CD4-positive, alpha-beta T cell treated with Interleukin-15 for 1 hour (primary cell): ENCODE results near the gene MALSU1.
"Not testable (repeated sequence)": the region's sequence is repeated elsewhere in the genome, so short reads cannot be mapped to it uniquely, and the experiment has no call there.

Source experiments
- DNase-seq: peaks from one replicate; pipeline ENCODE4 v3.0.0-alpha.2; 2020

The MALSU1 gene

DNA sequence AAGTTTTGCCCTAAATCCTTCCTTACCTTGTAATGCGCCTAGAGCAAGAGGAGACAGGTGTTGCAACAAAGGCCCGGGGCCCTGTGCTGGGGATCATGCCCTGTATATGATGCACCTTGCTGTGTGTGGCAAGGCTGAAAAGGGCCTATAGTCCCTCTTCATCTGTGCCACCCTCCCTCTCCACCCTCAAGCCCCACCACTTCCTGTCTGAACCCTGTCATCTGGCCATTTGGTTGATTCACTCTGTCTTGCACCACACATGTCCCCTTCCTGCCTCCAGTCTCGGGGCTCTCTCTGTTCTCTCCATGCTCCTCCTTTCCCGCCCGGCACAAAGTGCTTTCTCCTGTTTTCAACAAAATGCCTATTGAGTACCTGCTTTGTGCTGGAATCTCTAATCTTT is 11.5 kb upstream of the MALSU1 start:
- no peak for DNase-seq

DNA sequence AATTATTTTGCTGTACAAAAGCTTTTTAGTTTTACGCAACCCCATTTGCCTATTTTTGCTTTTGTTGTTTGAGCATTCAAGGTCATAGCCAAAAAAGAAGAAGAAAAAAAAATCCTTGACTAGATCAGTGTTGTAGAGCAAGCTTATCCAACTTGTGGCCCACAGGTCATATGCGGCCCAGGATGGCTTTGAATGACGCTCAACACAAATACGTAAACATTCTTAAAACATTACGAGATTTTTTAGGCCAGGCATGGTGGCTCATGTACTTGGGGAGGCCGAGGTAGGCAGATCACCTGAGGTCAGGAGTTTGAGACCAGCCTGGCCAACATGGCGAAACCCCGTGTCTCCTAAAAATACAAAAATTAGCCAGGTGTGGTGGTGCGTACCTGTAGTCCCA is 8.1 kb upstream of the MALSU1 start:
- DNase-seq, result no peak

GRCh38 chr7:23291957-23292560 is 7.1 kb upstream of the MALSU1 start:
- no peak for DNase-seq

DNA sequence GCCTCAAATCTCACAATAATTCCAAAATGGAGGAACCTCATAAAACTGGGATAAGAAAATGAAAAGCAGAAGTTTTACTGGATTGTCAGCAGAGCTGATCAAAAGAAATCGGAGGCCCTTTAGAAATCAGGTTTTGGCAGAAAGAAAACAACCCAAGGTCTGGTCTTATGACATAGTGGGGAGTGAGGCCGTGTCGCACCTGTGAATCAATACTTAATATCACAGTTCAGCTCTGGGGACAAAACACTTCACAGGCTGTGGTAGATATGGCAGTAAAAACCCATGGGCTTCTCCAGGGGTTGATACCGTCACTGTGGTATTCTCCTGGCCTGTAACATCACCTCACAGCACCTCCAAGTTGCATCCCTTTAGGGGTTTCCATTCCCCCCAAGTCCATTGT is 6.5 kb upstream of the MALSU1 start:
- no peak for DNase-seq

DNA sequence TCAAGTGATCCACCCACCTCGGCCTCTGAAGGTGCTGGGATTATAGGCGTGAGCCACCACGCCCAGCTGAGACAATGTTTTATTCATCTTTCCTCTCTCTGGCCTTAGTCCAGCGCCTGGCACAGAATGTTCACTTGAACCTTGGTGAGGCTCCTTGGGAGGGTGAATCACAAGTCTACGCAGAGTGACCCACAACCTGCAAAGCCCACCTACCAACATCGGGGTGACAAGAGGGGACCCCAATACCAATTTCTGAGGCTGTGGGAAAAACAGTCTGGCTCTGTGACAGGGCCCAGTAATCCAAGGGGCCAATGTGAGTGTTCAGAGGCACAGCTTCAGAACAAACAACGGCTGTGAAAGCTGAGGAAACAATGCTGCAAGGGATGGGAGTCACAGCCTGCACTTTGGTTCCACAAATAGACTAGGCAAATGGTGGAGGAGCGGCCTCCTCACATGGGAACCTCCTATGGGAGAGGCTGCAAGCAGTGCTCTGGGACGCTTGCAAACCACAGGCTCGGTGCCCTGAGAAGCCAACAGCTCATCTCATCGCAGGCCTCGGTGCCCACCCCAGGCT is 5.6 kb upstream of the MALSU1 start:
- DNase-seq, result no peak

- no peak for DNase-seq
Measured at GRCh38 chr7:23294549-23295400, 4.4 kb upstream of the MALSU1 start.

GRCh38 chr7:23295401-23295697 is 3.8 kb upstream of the MALSU1 start:
- DNase-seq, result no peak

DNA sequence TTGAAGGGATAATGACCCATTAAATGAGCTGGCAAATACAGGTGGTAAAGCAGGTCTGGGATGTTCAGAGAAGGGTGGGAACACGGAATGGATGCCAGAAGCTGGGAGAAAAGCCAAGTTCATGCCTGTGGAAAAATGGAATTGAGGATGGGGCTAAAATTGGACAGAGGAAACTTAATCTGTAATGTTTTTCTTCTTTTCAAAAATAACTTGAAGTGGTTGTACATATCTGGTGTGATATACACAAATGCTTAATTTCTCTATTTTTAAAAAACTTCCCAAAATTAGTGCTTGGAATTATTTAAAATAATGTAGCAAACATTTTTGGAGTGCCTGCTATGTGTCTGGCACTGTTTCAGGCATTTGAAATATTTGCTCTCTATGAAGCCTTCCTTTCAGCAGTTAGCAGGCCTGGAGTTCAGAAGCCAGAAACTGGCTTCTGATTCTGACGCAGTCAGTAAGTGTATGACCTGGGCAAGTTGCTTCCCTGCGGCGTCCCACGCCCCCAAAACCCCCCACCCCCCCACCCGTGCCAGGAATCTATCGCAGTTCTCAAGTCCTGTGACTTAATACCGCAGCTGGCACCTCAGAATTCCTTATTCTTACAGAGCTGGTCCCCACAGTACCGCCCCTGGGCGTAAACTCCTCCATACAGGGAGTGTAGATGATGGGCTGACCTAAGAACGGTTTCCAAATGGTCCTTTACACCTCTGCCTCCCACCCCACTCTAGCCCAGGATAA is 828 bp upstream of the MALSU1 start:
- no peak for DNase-seq

DNA sequence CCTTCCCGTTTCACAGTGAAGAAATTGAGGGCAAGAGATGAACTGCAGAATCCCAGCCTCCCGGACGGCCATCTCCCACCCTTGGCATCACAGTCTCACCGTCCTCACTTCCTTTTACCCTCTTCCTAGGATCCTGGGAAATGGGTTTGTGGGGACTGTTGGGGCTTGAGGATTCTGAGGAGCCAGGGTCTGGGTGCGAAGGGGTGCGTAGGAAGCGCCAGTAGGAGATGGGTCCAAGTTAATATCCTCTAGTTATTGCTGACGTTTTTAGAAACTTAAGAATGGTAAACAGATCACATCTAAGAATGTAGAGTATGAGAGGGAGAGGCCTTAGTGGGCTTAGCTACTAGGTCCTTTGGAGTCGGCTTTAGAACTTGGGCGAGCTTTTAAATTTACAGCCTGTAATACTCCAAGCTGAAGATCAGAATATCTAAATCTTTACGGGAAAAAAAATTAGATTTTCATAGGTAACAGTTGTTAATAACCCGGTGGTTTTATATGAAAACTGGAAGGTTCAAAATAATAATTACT is 696 bp downstream of the MALSU1 start:
- no peak for DNase-seq

- no peak for DNase-seq
Measured at GRCh38 chr7:23306936-23307521, 7.9 kb downstream of the MALSU1 start.

DNA sequence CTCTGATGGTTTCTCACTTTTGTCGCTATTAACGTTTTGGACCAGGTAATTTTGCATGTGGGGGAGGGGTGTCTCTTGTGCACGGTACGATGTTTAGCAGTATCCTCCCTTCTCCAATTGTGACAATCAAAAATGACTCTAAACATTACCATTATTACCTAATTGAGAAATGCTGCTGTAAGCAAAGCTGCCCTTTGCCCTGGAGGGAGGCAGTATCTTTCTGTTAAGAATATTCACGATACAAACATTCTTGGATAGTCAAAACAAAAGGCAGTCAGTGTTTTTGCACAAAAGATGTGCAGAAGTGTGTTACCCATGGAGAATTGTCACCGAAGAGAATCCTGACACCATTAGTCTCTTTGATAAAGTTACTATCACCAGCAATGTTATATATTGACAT is 9.6 kb downstream of the MALSU1 start:
- DNase-seq, result no peak

- DNase-seq, result not testable (repeated sequence)
Measured at GRCh38 chr7:23312141-23312540, 13.0 kb downstream of the MALSU1 start.

GRCh38 chr7:23315366-23315765 is 16.2 kb downstream of the MALSU1 start:
- no peak for DNase-seq

GRCh38 chr7:23331132-23331531 is 32.0 kb downstream of the MALSU1 start:
- DNase-seq, result no peak

DNA sequence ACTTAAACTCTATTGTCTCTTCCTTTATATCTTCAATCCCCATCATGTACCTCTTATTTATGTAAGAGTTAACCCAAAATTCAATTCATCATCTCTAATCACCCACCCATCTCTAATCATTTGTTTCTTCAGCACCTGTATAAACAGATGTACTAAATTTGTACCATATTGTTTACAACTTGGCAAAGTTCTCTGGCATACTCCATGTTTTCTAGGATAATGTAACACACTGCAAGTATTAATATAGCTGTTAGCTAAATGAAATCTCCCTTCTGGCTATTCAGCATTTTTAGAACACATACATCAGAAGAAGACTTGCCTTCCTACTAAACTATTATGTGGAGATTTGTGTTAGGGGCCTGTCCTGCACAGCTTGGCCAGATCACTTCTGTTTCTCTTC is 33.1 kb downstream of the MALSU1 start:
- no peak for DNase-seq

DNA sequence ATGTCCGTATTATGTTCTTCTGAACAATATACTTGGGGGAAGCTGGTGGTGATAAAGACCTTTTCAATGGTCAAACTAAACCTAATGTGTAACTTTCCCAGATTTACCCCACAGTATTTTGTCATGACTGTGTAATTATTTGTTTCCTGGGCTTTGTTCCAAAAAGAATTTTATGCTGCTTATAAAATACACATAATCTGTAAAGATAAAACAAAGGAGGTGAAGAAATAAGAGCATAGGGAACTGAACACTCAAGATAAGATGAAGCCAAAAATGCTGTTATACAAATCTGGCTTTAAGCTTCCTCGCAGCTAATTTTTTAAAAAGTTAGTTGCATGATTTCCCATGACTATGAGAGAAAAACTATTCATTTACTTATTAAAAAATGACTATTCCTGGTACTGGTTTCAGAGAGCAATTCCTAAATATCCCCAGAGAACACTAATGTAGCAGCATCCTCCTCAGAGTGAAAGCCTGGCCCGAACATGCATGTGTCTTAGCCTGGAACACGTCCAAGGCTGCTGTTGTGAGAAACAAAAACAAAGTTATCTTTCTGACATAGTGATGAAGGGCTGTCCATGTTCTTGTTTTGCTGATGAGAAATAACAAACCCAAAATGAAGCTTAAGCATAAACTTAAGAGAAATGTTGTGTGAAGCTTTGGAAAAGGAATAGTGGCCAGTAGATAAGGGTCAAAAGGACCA is 33.9 kb downstream of the MALSU1 start:
- DNase-seq, result no peak

- no peak for DNase-seq
Measured at GRCh38 chr7:23333671-23334246, 34.6 kb downstream of the MALSU1 start.

GRCh38 chr7:23334482-23335056 is 35.4 kb downstream of the MALSU1 start:
- no peak for DNase-seq

DNA sequence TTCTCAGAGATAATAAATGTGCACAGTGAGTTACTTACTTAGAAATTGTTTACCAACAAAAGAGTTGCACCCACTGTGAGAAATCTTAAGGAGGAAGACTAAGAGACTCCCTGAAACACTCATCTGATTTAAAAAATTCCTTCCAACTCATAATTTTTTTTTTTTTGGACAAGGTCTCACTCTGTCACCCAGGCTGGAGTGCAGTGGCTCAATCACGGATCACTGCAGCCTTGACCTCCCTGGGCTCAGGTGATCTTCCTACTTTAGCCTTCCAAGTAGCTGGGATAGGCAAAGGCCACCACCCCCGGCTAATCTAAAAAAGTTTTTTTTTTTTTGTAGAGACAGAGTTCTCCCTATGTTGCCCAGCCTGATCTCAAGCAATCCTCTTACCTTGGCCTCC is 36.0 kb downstream of the MALSU1 start:
- no peak for DNase-seq

- no peak for DNase-seq
Measured at GRCh38 chr7:23335621-23336020, 36.5 kb downstream of the MALSU1 start.

DNA sequence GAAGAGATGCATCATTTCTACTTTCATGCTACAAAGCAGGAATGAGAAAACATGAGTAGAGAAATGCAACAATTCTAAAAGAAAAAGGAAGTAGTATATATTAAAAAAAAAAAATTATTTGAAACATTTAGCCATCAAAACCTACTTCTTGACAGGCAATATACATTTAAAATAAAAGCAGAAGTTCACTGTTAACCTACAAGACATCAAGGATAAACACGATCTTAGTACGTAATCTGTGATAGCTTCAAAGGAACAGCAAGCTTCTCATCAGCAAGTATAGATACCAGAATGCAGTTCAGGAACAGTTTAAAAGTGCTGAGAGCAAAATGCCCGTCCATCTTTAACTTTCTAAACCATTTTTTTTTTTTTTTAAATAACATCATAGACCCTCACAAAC is 36.9 kb downstream of the MALSU1 start:
- no peak for DNase-seq

- DNase-seq, result no peak
Measured at GRCh38 chr7:23336799-23337283, 37.7 kb downstream of the MALSU1 start.
